HepG2 (cell line): ENCODE data around the gene FUZ. TPM values are rescaled to one million over a fixed set of nuclear protein-coding genes. Genes with fewer than 3 reads are reported as not detected.

ENCODE experiments used
- BHLHE40 ChIP-seq: IDR thresholded peaks from 2 replicates; pipeline ENCODE4 v1.6.1; 2011; ENCODE audit warnings: low read length, improper control_type of control experiment
- CBFB ChIP-seq: sonication (generic); formaldehyde crosslinking; IDR thresholded peaks from 2 replicates; pipeline ENCODE4 v1.4.0; 2020; ENCODE audit warnings: missing genetic modification reagents
- DDIT3 ChIP-seq: sonication (generic); formaldehyde crosslinking; IDR thresholded peaks from 2 replicates; pipeline ENCODE4 v1.4.0; 2020; ENCODE audit warnings: mild to moderate bottlenecking, missing genetic modification reagents
- DNMT1 ChIP-seq: sonication (generic); formaldehyde crosslinking; IDR thresholded peaks from 2 replicates; pipeline ENCODE4 v1.5.1; 2020; ENCODE audit warnings: mild to moderate bottlenecking, missing genetic modification reagents
- GABPA ChIP-seq, 2 experiments: IDR thresholded peaks; 2 replicates each; pipeline ENCODE4 v1.6.1; 2011 to 2016; ENCODE audit warnings: low read depth in 2 of 2, low read length in 1 of 2, missing biosample characterization in 1 of 2, missing genetic modification characterization in 1 of 2
- POLR2AphosphoS5 ChIP-seq: IDR thresholded peaks from 2 replicates; pipeline ENCODE4 v1.6.1; 2012; ENCODE audit warnings: low read depth, low read length
- RFXANK ChIP-seq: IDR thresholded peaks from 2 replicates; pipeline ENCODE4 v1.6.1; 2016
- SP1 ChIP-seq, 2 experiments: fragments of 450-650 bp in 1 of 2; sonication (generic) in 1 of 2; formaldehyde crosslinking in 1 of 2; IDR thresholded peaks; 2 replicates each; pipeline versions ENCODE4 v1.4.0 to v1.6.1; 2016 to 2020; ENCODE audit warnings: missing genetic modification reagents in 1 of 2
- TCF12 ChIP-seq, 2 experiments: fragments of 450-650 bp in 1 of 2; sonication (generic) in 1 of 2; formaldehyde crosslinking in 1 of 2; IDR thresholded peaks; 2 replicates each; pipeline versions ENCODE4 v1.6.1 to v1.8.0; 2017 to 2022; ENCODE audit warnings: antibody characterized with exemption in 1 of 2, mild to moderate bottlenecking in 1 of 2, missing genetic modification reagents in 1 of 2, moderate library complexity in 1 of 2
- YEATS4 ChIP-seq: sonication (generic); formaldehyde crosslinking; IDR thresholded peaks from 2 replicates; pipeline ENCODE4 v1.4.0; 2020; ENCODE audit warnings: missing genetic modification reagents, borderline replicate concordance
- ZKSCAN1 ChIP-seq: fragments of 150-350 bp; IDR thresholded peaks from 2 replicates; pipeline ENCODE4 v1.6.1; 2014; ENCODE audit warnings: low read length
- ZNF251 ChIP-seq: sonication (generic); formaldehyde crosslinking; IDR thresholded peaks from 2 replicates; pipeline ENCODE4 v1.9.0; 2021; ENCODE audit warnings: mild to moderate bottlenecking, missing genetic modification reagents
- ZNF335 ChIP-seq: sonication (generic); formaldehyde crosslinking; IDR thresholded peaks from 2 replicates; pipeline ENCODE4 v1.4.0; 2020; ENCODE audit warnings: missing genetic modification reagents
- ZNF496 ChIP-seq: sonication (generic); formaldehyde crosslinking; IDR thresholded peaks from 2 replicates; pipeline ENCODE4 v1.8.1; 2023; ENCODE audit warnings: mild to moderate bottlenecking, moderate library complexity, missing genetic modification reagents; ENCODE audit not compliant: insufficient replicate concordance
- ZNF503 ChIP-seq: sonication (generic); formaldehyde crosslinking; IDR thresholded peaks from 2 replicates; pipeline ENCODE4 v1.4.0; 2020; ENCODE audit warnings: missing genetic modification reagents
- ZNF619 ChIP-seq: sonication (generic); formaldehyde crosslinking; IDR thresholded peaks from 2 replicates; pipeline ENCODE4 v1.4.0; 2020; ENCODE audit warnings: mild to moderate bottlenecking, missing genetic modification reagents
- ZSCAN20 ChIP-seq: sonication (generic); formaldehyde crosslinking; IDR thresholded peaks from 2 replicates; pipeline ENCODE4 v1.4.0; 2020; ENCODE audit warnings: missing genetic modification reagents, mild to moderate bottlenecking, borderline replicate concordance
- ZSCAN9 ChIP-seq: IDR thresholded peaks from 2 replicates; pipeline ENCODE4 v1.6.1; 2016; ENCODE audit warnings: borderline replicate concordance
- polyA plus RNA-seq, 8 experiments: library from polyadenylated mRNA; depleted of rRNA in 3 of 8; stranded (reverse) in 7 of 8; unstranded in 1 of 8; fragments of >200 nt; fragmentation: Illumina TruSeq in 4 of 8; extraction: Trizol in 4 of 8; gene quantifications; 2 replicates each; pipeline versions ENCODE4 v1.2.1 to v1.2.3, GENCODE V29; 2011 to 2016; ENCODE audit warnings: low read depth in 4 of 8, missing spikeins in 1 of 8, mixed read lengths in 1 of 8; ENCODE audit not compliant: insufficient read depth in 1 of 8
- total RNA-seq, 5 experiments: library from RNA; depleted of rRNA; stranded (reverse); fragments of >200 nt; fragmentation: Illumina TruSeq; extraction: Trizol; gene quantifications; 2 replicates each; pipeline ENCODE4 v1.2.3, GENCODE V29; 2016; ENCODE audit warnings: low read depth in 1 of 5
- TF ChIP-seq, protein P1 (sequence below): sonication (generic); formaldehyde crosslinking; IDR thresholded peaks from 2 replicates; pipeline ENCODE4 v1.4.0; 2020; ENCODE audit warnings: missing genetic modification reagents, borderline replicate concordance
- TF ChIP-seq, protein P2 (sequence below): sonication (generic); formaldehyde crosslinking; IDR thresholded peaks from 2 replicates; pipeline ENCODE4 v1.5.0; 2020; ENCODE audit warnings: mild to moderate bottlenecking, missing genetic modification reagents

Gene FUZ
- total and polyA plus RNA-seq, 2 of the 13 experiments (the other 11 are each of a cell fraction or from before 2014, with no cell fraction given): 0.08 TPM; not detected in 1

GRCh38 chr19:49850487-49851342, 37.6 kb upstream of the FUZ start, which contains the start of gene PTOV1 (continued):
- TF ChIP-seq SP1 (IDR thresholded peaks at IDR 0.05) (no peak), SP1 (CRISPR knock-in tag; IDR thresholded peaks at IDR 0.05) (peak; percentile 99), ZNF335 (CRISPR knock-in tag) (peak; percentile 29; the same call in 1 of the 2 replicates), DDIT3 (CRISPR knock-in tag) (no peak), RFXANK (no peak), POLR2AphosphoS5 (peak; percentile 77), ZNF496 (CRISPR knock-in tag) (no peak), DNMT1 (peak; percentile 37; the same call in 1 of the 2 replicates), ZSCAN9 (0 out of 2 replicates have a peak, but pooled peaks have one; percentile 20), CBFB (CRISPR knock-in tag) (peak; percentile 59; the same call in 1 of the 2 replicates), ZNF251 (CRISPR knock-in tag) (no peak), BHLHE40 (peak; percentile 96), GABPA (IDR thresholded peaks at IDR 0.05; ENCODE audit: low read depth, low read length) (peak; percentile 10; the same call in 1 of the 2 replicates), GABPA (CRISPR knock-in tag; IDR thresholded peaks at IDR 0.05; ENCODE audit: low read depth) (peak; percentile 70; the same call in 1 of the 2 replicates), ZKSCAN1 (no peak), ZNF503 (CRISPR knock-in tag) (no peak), TCF12 (IDR thresholded peaks at IDR 0.05) (no peak), TCF12 (CRISPR knock-in tag; IDR thresholded peaks at IDR 0.05) (peak; percentile 73; the same call in 1 of the 2 replicates), ZSCAN20 (CRISPR knock-in tag) (no peak), YEATS4 (CRISPR knock-in tag) (peak; percentile 96), ZNF619 (CRISPR knock-in tag) (no peak; the same call in 1 of the 2 replicates)
- TF ChIP-seq, protein P1, sequence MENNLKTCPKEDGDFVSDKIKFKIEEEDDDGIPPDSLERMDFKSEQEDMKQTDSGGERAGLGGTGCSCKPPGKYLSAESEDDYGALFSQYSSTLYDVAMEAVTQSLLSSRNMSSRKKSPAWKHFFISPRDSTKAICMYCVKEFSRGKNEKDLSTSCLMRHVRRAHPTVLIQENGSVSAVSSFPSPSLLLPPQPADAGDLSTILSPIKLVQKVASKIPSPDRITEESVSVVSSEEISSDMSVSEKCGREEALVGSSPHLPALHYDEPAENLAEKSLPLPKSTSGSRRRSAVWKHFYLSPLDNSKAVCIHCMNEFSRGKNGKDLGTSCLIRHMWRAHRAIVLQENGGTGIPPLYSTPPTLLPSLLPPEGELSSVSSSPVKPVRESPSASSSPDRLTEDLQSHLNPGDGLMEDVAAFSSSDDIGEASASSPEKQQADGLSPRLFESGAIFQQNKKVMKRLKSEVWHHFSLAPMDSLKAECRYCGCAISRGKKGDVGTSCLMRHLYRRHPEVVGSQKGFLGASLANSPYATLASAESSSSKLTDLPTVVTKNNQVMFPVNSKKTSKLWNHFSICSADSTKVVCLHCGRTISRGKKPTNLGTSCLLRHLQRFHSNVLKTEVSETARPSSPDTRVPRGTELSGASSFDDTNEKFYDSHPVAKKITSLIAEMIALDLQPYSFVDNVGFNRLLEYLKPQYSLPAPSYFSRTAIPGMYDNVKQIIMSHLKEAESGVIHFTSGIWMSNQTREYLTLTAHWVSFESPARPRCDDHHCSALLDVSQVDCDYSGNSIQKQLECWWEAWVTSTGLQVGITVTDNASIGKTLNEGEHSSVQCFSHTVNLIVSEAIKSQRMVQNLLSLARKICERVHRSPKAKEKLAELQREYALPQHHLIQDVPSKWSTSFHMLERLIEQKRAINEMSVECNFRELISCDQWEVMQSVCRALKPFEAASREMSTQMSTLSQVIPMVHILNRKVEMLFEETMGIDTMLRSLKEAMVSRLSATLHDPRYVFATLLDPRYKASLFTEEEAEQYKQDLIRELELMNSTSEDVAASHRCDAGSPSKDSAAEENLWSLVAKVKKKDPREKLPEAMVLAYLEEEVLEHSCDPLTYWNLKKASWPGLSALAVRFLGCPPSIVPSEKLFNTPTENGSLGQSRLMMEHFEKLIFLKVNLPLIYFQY: peak; percentile 36; the same call in 1 of the 2 replicates
- TF ChIP-seq, protein P2, sequence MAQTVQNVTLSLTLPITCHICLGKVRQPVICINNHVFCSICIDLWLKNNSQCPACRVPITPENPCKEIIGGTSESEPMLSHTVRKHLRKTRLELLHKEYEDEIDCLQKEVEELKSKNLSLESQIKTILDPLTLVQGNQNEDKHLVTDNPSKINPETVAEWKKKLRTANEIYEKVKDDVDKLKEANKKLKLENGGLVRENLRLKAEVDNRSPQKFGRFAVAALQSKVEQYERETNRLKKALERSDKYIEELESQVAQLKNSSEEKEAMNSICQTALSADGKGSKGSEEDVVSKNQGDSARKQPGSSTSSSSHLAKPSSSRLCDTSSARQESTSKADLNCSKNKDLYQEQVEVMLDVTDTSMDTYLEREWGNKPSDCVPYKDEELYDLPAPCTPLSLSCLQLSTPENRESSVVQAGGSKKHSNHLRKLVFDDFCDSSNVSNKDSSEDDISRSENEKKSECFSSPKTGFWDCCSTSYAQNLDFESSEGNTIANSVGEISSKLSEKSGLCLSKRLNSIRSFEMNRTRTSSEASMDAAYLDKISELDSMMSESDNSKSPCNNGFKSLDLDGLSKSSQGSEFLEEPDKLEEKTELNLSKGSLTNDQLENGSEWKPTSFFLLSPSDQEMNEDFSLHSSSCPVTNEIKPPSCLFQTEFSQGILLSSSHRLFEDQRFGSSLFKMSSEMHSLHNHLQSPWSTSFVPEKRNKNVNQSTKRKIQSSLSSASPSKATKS: no peak
